Calu3 (cell line): Measurements from ENCODE around the gene CPT1A. TPM values are rescaled to one million over a fixed set of nuclear protein-coding genes. Genes with fewer than 3 reads are reported as not detected.

Source experiments
- BruUV-seq: library from RNA; stranded (reverse); fragments of 400-500 nt; replicated peaks from 2 replicates; lab custom pipeline; 2021; lab: Mats Ljungman, UMichigan
- CTCF ChIA-PET: fragments of 300-600 bp; sonication (Branson Sonifier 250); formaldehyde crosslinking; loops from one replicate; lab custom pipeline; 2022; ENCODE audit warnings: antibody characterized with exemption; lab: Charles Lee
- DNase-seq: peaks from one replicate; pipeline ENCODE4 v3.0.0; 2022
- H3K27ac Mint-ChIP-seq: one replicate; pipeline ENCODE4 v1.8.0; 2022; ENCODE audit warnings: mixed read lengths; ENCODE audit not compliant: unreplicated experiment
- H3K27me3 Mint-ChIP-seq: one replicate; pipeline ENCODE4 v1.8.0; 2022; ENCODE audit warnings: mixed read lengths; ENCODE audit not compliant: unreplicated experiment
- H3K36me3 Mint-ChIP-seq: one replicate; pipeline ENCODE4 v1.8.0; 2022; ENCODE audit warnings: mild to moderate bottlenecking, moderate library complexity, mixed read lengths; ENCODE audit not compliant: insufficient read depth, unreplicated experiment
- H3K4me1 Mint-ChIP-seq: one replicate; pipeline ENCODE4 v1.8.0; 2022; ENCODE audit warnings: mild to moderate bottlenecking, low read depth, mixed read lengths; ENCODE audit not compliant: unreplicated experiment
- H3K4me3 Mint-ChIP-seq: one replicate; pipeline ENCODE4 v1.8.0; 2022; ENCODE audit warnings: mild to moderate bottlenecking, low read depth, moderate library complexity, mixed read lengths; ENCODE audit not compliant: unreplicated experiment
- H3K9me3 Mint-ChIP-seq: one replicate; pipeline ENCODE4 v1.8.0; 2022; ENCODE audit warnings: low read depth, mixed read lengths; ENCODE audit not compliant: unreplicated experiment
- CTCF ChIP-seq: fragments of 200-600 bp; IDR thresholded peaks from one replicate; pipeline ENCODE4 v1.8.0; 2022; ENCODE audit warnings: antibody characterized with exemption; ENCODE audit not compliant: unreplicated experiment
- intact Hi-C: fragments of 100-400 bp; cut with micrococcal nuclease; formaldehyde crosslinking; loops from one replicate; pipeline ENCODE4 v1.10.0; 2022; ENCODE audit not compliant: unreplicated experiment
- total RNA-seq: library from RNA; stranded (reverse); gene quantifications from 2 replicates; pipeline ENCODE4 v1.2.3, GENCODE V29; 2022

CPT1A gene
- total RNA-seq, 1 experiment from 2014 or later: 45.9 TPM

DNA sequence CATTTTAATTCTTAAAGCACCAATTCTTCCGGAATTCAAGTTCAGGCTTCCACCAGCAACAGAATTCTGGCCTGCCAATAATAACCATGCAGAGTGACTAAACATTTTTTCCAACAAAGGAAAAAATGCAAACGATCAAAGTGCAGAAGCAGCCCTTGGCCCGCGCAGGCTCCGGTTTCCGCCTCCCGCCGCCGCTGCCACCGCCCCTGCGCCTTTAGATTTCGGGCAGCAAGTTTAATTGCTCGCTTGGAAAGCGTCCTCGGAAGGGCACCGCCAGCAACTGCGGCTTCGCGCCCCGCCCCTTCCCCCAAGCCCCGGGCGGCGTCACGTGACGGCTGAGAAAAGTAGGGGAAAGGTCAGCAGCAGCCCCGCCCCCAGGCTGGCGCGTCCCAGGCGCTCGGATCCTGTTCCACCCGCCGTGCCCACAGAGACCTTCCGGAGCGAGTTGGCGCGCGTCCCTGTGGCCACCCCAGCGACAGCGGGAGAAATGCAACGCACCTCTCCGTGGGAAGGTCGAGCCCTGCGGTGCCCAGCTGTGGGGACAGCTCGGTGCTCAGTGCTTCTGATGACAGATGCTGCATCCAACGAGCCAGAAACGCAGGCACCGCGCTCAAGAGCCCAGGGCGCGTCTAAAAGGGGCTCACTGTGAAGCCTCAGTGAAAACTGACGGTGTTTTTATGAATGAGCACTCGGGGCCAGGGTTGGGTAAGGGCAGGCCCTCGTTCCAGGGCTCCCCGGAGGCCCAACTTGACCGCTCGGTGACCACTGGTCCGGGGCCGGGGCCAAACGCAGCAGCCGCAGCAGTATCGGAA is 2.5 kb downstream of the CPT1A start:
- intact Hi-C loops: no loop called here
- Mint-ChIP-seq H3K27ac (peak overlapping the region; percentile 84), H3K4me1 (peaks cover 20% of the 10 kb centered on the region), H3K9me3 (no peaks in the 10 kb centered on the region), H3K36me3 (peaks cover 50% of the 10 kb centered on the region), H3K27me3 (no peaks in the 10 kb centered on the region), H3K4me3 (peak overlapping the region; percentile 90)
- peak; percentile 97 for DNase-seq
- CTCF ChIA-PET: no interaction called here
- BruUV-seq: no TSS peak
- no peak for TF ChIP-seq CTCF

GRCh38 chr11:68838572-68838964 is 3.1 kb downstream of the CPT1A start:
- CTCF ChIA-PET: no interaction called here
- Mint-ChIP-seq H3K36me3 (peaks cover 43% of the 10 kb centered on the region), H3K9me3 (no peaks in the 10 kb centered on the region), H3K27ac (peak overlapping the region; percentile 84), H3K27me3 (no peaks in the 10 kb centered on the region), H3K4me3 (peak overlapping the region; percentile 90), H3K4me1 (peaks cover 13% of the 10 kb centered on the region)
- BruUV-seq: no TSS peak
- intact Hi-C loops: no loop called here
- peak; percentile 11 for DNase-seq
- TF ChIP-seq CTCF: no peak

DNA sequence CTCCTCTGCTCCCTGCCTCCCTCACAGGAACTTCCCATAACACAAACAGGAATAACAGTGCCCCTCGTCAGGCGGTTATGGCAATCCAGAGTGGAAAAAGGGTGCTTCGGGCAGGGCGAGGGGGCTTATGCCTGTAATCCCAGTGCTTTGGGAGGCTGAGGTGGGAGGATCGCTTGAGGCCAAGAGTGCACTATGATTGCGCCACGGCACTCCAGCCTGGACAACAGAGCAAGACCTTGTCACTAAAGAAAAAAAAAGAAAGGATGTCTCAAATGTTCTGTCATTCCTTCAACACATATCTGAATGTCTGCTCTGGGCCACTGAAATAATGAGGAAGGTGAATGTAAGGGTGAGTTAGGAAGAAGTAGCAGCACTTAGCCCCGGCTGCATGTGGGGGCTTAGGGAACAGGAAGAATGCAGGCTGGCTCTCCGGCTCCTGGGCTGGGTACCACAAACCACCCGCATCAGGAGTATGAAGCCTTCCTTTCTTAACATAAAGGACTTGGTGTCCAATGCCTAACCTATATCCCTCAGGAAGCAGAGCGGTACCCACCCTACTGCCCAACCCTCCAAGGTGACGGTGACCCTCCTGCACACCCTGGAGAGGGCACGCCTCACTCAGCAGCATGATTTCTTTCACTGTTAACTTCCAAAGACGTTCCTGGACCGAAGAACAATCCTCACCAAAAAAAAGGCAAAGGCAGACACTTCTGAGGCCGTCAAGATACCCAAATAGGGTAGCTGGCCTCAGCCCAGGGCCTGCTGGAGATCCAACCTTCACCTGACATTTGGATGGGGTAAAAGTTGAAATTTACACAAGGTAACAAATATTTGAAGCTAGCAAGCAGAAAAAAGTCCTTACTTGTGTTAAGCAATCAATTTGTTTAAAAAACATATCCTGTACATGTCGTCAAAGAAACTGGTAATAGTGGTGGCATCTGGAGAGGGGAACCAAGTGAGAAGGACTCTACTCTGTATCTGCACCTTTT is 3.8 kb downstream of the CPT1A start:
- intact Hi-C loops: no loop called here
- Mint-ChIP-seq H3K27me3 (no peaks in the 10 kb centered on the region), H3K4me1 (peaks cover 9% of the 10 kb centered on the region), H3K27ac (peak overlapping the region; percentile 84), H3K4me3 (peak overlapping the region; percentile 90), H3K9me3 (no peaks in the 10 kb centered on the region), H3K36me3 (peaks cover 36% of the 10 kb centered on the region)
- BruUV-seq: TSS peak; percentile 3
- no peak for DNase-seq
- CTCF ChIA-PET: no interaction called here
- no peak for TF ChIP-seq CTCF

- BruUV-seq: no TSS peak
- CTCF ChIA-PET: interaction anchor here (0.6 kb wide), 1 partner anchor 8 kb away, joined by 3 read pairs; no protein-coding TSS in a partner anchor
- H3K27me3 Mint-ChIP-seq: no peaks in the 10 kb centered on the region
- H3K36me3 Mint-ChIP-seq: peaks cover 21% of the 10 kb centered on the region
- no peaks in the 10 kb centered on the region for H3K9me3 Mint-ChIP-seq
- no peak for DNase-seq
- intact Hi-C loops: no loop called here
- peaks cover 9% of the 10 kb centered on the region for H3K4me1 Mint-ChIP-seq
- H3K27ac Mint-ChIP-seq: no peak overlapping the region
- no peak overlapping the region for H3K4me3 Mint-ChIP-seq
- TF ChIP-seq CTCF: no peak
Measured at GRCh38 chr11:68835749-68836148, 6.0 kb downstream of the CPT1A start.
